Measurements from ENCODE around the gene UHRF1. TPM values are rescaled to one million over a fixed set of nuclear protein-coding genes. Genes with fewer than 3 reads are reported as not detected.

UHRF1 gene
- total RNA-seq, 4 donors from 2014 or later, result 0.46 to 21.8 (median 0.77) TPM; not detected in 1

DNA sequence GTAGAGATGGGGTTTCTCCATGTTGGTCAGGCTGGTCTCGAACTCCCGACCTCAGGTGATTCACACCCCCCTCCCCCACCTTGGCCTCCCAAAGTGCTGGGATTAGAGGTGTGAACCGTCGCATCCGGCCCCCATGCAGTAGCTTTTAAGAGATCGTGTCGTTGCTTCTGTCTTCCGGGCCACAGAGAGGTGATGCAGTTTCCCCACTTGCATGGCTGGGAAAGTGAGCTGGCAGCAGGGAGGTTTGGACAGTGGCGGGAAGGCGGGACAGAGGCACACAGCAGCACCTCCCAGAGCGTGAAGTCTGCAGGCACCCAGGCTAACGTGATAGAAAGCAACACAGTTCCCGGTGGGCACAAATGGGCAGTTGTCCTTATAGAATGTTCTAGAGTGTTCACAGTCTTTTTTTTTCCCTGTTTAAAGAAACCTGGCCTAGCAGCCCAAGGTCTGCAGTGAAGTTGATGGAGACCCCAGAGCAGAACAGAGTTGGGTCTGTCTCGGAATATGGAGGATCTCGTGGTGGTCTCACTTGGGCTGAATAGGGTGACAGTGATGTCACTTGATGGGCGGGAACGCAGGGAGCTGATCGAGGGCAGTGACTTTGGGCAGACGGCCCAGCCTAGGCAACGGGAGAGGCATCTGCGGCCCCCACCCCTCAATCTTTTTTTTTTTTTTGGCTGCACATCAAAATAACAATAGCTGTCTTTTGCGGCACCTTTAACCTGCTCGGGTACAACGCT is 4.9 kb downstream of the UHRF1 start:
- no peaks in the 10 kb centered on the region for H3K9me3 ChIP-seq
- intact Hi-C loops (cut with DNase I; ENCODE audit: low total_unique reads), result no loop called here
- peaks cover 4 to 21% of the 10 kb centered on the region in 2 donors for H3K4me1 ChIP-seq
- H3K27ac ChIP-seq, result no peak overlapping the region
- H3K4me3 ChIP-seq, result no peak overlapping the region
- no peaks in the 10 kb centered on the region for H3K36me3 ChIP-seq
- no peak for DNase-seq
- H3K27me3 ChIP-seq, result no peaks in the 10 kb centered on the region
- TF ChIP-seq POLR2A (IDR thresholded peaks at IDR 0.05), result no peak
- TF ChIP-seq, protein P1, sequence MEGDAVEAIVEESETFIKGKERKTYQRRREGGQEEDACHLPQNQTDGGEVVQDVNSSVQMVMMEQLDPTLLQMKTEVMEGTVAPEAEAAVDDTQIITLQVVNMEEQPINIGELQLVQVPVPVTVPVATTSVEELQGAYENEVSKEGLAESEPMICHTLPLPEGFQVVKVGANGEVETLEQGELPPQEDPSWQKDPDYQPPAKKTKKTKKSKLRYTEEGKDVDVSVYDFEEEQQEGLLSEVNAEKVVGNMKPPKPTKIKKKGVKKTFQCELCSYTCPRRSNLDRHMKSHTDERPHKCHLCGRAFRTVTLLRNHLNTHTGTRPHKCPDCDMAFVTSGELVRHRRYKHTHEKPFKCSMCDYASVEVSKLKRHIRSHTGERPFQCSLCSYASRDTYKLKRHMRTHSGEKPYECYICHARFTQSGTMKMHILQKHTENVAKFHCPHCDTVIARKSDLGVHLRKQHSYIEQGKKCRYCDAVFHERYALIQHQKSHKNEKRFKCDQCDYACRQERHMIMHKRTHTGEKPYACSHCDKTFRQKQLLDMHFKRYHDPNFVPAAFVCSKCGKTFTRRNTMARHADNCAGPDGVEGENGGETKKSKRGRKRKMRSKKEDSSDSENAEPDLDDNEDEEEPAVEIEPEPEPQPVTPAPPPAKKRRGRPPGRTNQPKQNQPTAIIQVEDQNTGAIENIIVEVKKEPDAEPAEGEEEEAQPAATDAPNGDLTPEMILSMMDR (IDR thresholded peaks at IDR 0.05), result no peak

DNA sequence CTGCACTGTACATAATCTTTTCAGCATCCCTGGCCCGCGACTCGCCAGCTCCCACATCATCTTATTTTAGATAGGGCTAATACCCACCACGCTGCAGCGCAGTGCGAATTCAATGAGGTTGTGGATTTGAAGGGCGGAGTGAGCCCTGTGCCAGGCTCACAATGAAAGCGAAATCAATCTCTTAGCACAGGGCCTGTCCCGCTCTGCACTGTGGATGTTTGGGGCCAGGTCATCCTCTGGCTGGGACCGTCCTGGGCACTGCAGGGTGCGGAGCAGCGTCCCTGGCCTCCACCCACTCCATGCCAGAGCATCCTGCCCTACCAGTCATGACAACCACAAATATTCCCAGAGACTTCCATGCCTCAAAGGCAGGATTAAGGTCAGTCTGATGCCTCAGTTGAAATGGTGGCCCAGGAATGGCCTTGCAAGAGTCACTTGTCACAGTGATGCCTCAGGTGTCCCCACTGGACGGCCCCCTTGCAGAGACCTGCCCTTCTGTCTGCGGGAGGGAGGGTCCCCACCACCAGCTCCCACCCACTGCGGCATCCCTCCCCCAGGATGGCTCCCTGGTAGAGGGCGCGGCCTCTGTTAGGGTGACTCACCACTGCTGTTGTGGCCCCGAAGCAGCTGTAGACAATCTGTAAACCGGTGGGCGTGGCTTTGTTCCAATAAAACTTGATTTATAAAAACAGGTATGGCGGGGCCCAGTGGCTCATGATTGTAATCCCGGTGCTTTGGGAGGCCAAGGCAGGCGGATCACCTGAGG is 5.6 kb downstream of the UHRF1 start:
- Histone ChIP-seq H3K4me1 (peaks cover 4 to 16% of the 10 kb centered on the region in 2 donors), H3K27ac (no peak overlapping the region), H3K9me3 (no peaks in the 10 kb centered on the region), H3K36me3 (no peaks in the 10 kb centered on the region), H3K4me3 (no peak overlapping the region), H3K27me3 (no peaks in the 10 kb centered on the region)
- intact Hi-C loops (cut with DNase I; ENCODE audit: low total_unique reads), result no loop called here
- DNase-seq, result no peak
- no peak for TF ChIP-seq POLR2A (IDR thresholded peaks at IDR 0.05)
- TF ChIP-seq, protein P1 (IDR thresholded peaks at IDR 0.05), result no peak

DNA sequence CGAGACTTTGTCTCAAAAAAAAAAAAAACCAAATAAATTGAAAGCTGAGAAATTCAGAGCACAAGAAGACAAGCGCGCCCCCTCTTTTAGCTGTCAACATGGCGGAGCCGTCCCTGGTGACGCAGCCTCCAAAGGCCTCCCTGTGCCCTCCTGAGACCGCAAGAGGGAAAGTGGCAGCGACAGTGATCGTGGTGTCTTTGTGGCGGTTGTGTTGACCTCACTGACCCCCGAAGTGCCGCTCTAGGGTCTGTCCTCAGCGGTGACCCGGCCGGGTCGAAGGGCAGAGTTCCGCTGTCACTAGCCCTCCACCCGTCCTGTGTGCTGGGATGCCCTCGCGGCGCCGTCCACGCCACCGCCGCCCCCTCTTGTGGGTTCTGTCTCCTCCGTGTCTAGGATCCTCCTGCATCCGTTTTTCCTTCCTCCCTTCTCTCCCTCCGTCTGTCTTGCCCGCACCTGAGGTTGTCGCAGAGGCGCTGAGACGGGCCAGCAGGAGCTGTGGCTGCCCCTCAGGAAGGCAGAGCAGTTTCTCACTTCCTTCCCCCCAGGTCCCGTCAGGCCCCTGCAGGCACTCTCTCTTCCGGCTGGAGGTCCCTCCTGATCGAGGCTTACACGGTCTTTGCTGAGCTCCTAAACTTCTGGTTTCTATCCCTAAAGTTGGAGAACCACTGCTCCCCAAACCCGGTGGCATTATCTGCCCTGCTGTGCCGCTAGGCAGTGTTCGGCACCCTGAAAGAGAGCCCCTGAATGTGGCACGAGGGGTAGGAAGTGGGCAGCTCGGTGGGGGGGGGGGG is 7.2 kb downstream of the UHRF1 start:
- Histone ChIP-seq H3K9me3 (no peaks in the 10 kb centered on the region), H3K27ac (no peak overlapping the region), H3K4me1 (peaks cover 0 to 6% of the 10 kb centered on the region in 2 donors), H3K36me3 (no peaks in the 10 kb centered on the region), H3K27me3 (no peaks in the 10 kb centered on the region), H3K4me3 (no peak overlapping the region)
- intact Hi-C loops (cut with DNase I; ENCODE audit: low total_unique reads), result no loop called here
- TF ChIP-seq, protein P1 (IDR thresholded peaks at IDR 0.05), result no peak
- TF ChIP-seq POLR2A (IDR thresholded peaks at IDR 0.05), result no peak
- no peak for DNase-seq

DNA sequence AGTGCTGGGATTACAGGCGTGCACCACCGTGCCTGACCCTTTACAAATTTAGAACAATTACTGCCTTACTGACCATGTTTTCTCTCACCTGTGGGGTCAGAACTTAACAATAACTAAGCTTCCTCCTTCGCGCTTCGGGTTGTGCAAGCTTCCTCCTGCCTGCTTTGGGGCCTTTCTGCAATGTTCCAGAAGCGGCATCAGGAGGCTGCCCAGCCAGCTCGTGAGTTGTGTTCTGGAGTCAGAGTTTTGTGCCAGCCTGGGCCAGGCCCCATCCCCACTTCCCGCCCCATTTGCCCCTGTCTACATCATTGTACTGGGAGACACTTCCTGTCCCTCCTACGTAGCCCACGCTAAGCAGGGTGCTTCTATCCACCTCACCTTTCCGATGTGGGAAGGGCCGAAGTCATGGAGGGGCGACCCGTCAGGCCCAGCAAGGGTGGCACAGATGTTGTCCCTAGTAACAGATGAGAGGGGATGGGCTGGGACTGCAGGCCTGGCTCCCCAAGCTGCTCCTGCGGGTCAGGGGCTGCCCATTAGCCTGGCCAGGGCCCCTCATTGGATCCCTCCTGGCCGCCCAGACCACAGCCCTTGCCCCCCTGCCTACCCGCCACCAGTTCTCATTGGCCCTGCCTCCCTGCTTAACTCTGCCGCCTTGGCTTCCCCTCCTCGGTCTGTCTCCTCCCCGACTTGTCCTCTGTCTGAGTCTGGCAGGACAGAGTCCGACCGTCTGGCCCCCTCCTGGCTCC is 13.4 kb downstream of the UHRF1 start:
- no peak for DNase-seq
- TF ChIP-seq, protein P1 (IDR thresholded peaks at IDR 0.05), result no peak
- no peak for TF ChIP-seq POLR2A (IDR thresholded peaks at IDR 0.05)
- intact Hi-C loops (cut with DNase I; ENCODE audit: low total_unique reads), result no loop called here
- Histone ChIP-seq H3K4me1 (no peaks in the 10 kb centered on the region), H3K27me3 (no peaks in the 10 kb centered on the region), H3K4me3 (no peak overlapping the region), H3K27ac (no peak overlapping the region), H3K36me3 (no peaks in the 10 kb centered on the region), H3K9me3 (no peaks in the 10 kb centered on the region)
